CD14-positive monocyte (primary cell): ENCODE results near the gene IL31RA. TPM values are rescaled to one million over a fixed set of nuclear protein-coding genes. Genes with fewer than 3 reads are reported as not detected.

Experiments
- DNase-seq, 3 donors: peaks; one replicate each; pipeline ENCODE4 v3.0.0-alpha.2; 2011 to 2022
- H2AFZ ChIP-seq: 2 replicates; pipeline ENCODE4 v1.6.0; 2012; ENCODE audit warnings: mild to moderate bottlenecking, low read depth, low read length, inconsistent platforms; ENCODE audit not compliant: insufficient read depth, poor library complexity, severe bottlenecking
- H3K27ac ChIP-seq, 2 donors: 1 replicate in 1 of 2; 2 replicates in 1 of 2; pipeline ENCODE4 v1.5.1; 2012 to 2013; ENCODE audit warnings: low read length in 2 of 2, control low read depth in 1 of 2, inconsistent platforms in 1 of 2, low read depth in 1 of 2, mild to moderate bottlenecking in 1 of 2
- H3K27me3 ChIP-seq, 2 donors: one replicate each; pipeline versions ENCODE4 v1.6.0 to v1.6.1; 2011 to 2013; ENCODE audit warnings: low read length in 2 of 2; ENCODE audit not compliant: control insufficient read depth in 2 of 2, insufficient read depth in 2 of 2
- H3K36me3 ChIP-seq, 2 donors: replicated peaks in 1 of 2; 1 replicate in 1 of 2; 2 replicates in 1 of 2; pipeline versions ENCODE4 v1.5.1 to v1.6.1; 2012 to 2013; ENCODE audit warnings: low read length in 2 of 2, control low read depth in 1 of 2, inconsistent platforms in 1 of 2, mild to moderate bottlenecking in 1 of 2; ENCODE audit not compliant: insufficient read depth in 2 of 2, control insufficient read depth in 1 of 2
- H3K4me1 ChIP-seq, 2 donors: 1 replicate in 1 of 2; 2 replicates in 1 of 2; pipeline versions ENCODE4 v1.5.1 to v1.6.1; 2012 to 2013; ENCODE audit warnings: low read length in 2 of 2, control low read depth in 1 of 2, inconsistent platforms in 1 of 2, mild to moderate bottlenecking in 1 of 2, moderate library complexity in 1 of 2; ENCODE audit not compliant: insufficient read depth in 2 of 2, control insufficient read depth in 1 of 2
- H3K4me2 ChIP-seq: replicated peaks from 2 replicates; pipeline ENCODE3; 2012; ENCODE audit warnings: low read length, moderate library complexity, mild to moderate bottlenecking; ENCODE audit not compliant: poor library complexity, severe bottlenecking; ENCODE audit errors: extremely low read depth
- H3K4me3 ChIP-seq, 3 experiments: fragments of 200-600 bp in 1 of 3; sonication (generic) in 1 of 3; replicated peaks in 1 of 3; 1 replicate in 2 of 3; 2 replicates in 1 of 3; pipeline ENCODE4 v1.5.1; 2011 to 2013; ENCODE audit warnings: low read length in 3 of 3, mild to moderate bottlenecking in 3 of 3, control low read depth in 2 of 3, low read depth in 2 of 3, inconsistent platforms in 1 of 3, moderate library complexity in 1 of 3
- H3K79me2 ChIP-seq: 2 replicates; pipeline ENCODE4 v1.6.0; 2012; ENCODE audit warnings: mild to moderate bottlenecking, control low read depth, inconsistent platforms, low read length, moderate library complexity; ENCODE audit not compliant: insufficient read depth
- H3K9ac ChIP-seq: 2 replicates; pipeline ENCODE4 v1.6.0; 2017; ENCODE audit warnings: low read length, mild to moderate bottlenecking; ENCODE audit not compliant: insufficient read depth, poor library complexity, severe bottlenecking
- H3K9me3 ChIP-seq, 2 donors: replicated peaks in 1 of 2; 1 replicate in 1 of 2; 2 replicates in 1 of 2; pipeline versions ENCODE4 v1.5.1 to v1.6.1; 2012 to 2013; ENCODE audit warnings: low read length in 2 of 2, control low read depth in 1 of 2; ENCODE audit not compliant: control insufficient read depth in 1 of 2, insufficient read depth in 1 of 2
- H4K20me1 ChIP-seq: 2 replicates; pipeline ENCODE4 v1.6.0; 2012; ENCODE audit warnings: mild to moderate bottlenecking, low read length, control low read depth, moderate library complexity; ENCODE audit not compliant: insufficient read depth
- H3K27ac Mint-ChIP-seq, 7 donors: one replicate each; pipeline ENCODE4 v1.8.0; 2020; ENCODE audit warnings: mild to moderate bottlenecking in 7 of 7, mixed read lengths in 7 of 7, moderate library complexity in 6 of 7, inconsistent platforms in 2 of 7
- H3K27me3 Mint-ChIP-seq, 3 donors: one replicate each; pipeline ENCODE4 v1.8.0; 2021 to 2022; ENCODE audit warnings: low read depth in 3 of 3, mild to moderate bottlenecking in 3 of 3, mixed read lengths in 3 of 3, moderate library complexity in 3 of 3, inconsistent platforms in 1 of 3
- H3K36me3 Mint-ChIP-seq, 2 donors: one replicate each; pipeline ENCODE4 v1.8.0; 2020; ENCODE audit warnings: mixed read lengths in 2 of 2, inconsistent platforms in 1 of 2, mild to moderate bottlenecking in 1 of 2
- H3K4me1 Mint-ChIP-seq: one replicate; pipeline ENCODE4 v1.8.0; 2020; ENCODE audit warnings: mild to moderate bottlenecking, mixed read lengths
- H3K4me3 Mint-ChIP-seq, 2 donors: one replicate each; pipeline ENCODE4 v1.8.0; 2020; ENCODE audit warnings: mild to moderate bottlenecking in 2 of 2, mixed read lengths in 2 of 2, moderate library complexity in 1 of 2
- H3K9me3 Mint-ChIP-seq, 7 donors: one replicate each; pipeline ENCODE4 v1.8.0; 2020 to 2022; ENCODE audit warnings: mixed read lengths in 7 of 7, mild to moderate bottlenecking in 6 of 7, moderate library complexity in 6 of 7, inconsistent platforms in 2 of 7
- CTCF ChIP-seq: fragments of 200-600 bp; IDR thresholded peaks from one replicate; pipeline ENCODE4 v1.8.0; 2022; ENCODE audit warnings: antibody characterized with exemption, mild to moderate bottlenecking
- WGBS: methylation state at CpG from one replicate; pipeline ENCODE4 v1.1.5; 2013; ENCODE audit warnings: missing lambda C conversion rate; ENCODE audit not compliant: insufficient coverage; 5-methylcytosine and 5-hydroxymethylcytosine counted together
- intact Hi-C, 2 donors: fragments of 100-400 bp; cut with micrococcal nuclease; formaldehyde crosslinking; loops; one replicate each; pipeline versions ENCODE4 v1.15.0 to v1.15.1; 2023
- polyA plus RNA-seq, 3 donors: library from polyadenylated mRNA; depleted of rRNA in 1 of 3; unstranded in 2 of 3; stranded (reverse) in 1 of 3; fragments of 300-500 nt in 2 of 3; fragments of >200 nt in 1 of 3; fragmentation: Illumina TruSeq in 2 of 3; gene quantifications; 1 replicate in 2 of 3; 2 replicates in 1 of 3; pipeline ENCODE4 v1.2.3, GENCODE V29; 2012 to 2021

IL31RA gene
- polyA plus RNA-seq, 3 donors, result 0.52 to 1.8 (median 1.3) TPM

GRCh38 chr5:55894135-55894534 is 43.0 kb downstream of the IL31RA start:
- WGBS, result 62% methylated on average over 2 of the region's 3 CpGs
- Histone ChIP-seq H3K9me3 (no peaks in the 10 kb centered on the region), H3K4me1 (peaks cover 5 to 6% of the 10 kb centered on the region in 2 donors), H3K4me3 (no peak overlapping the region), H3K27me3 (no peaks in the 10 kb centered on the region), H3K9ac (no peak overlapping the region), H3K79me2 (no peaks in the 10 kb centered on the region), H3K36me3 (peaks cover 4 to 23% of the 10 kb centered on the region in 2 donors), H4K20me1 (no peaks in the 10 kb centered on the region), H3K4me2 (no peak overlapping the region), H2AFZ (no peak overlapping the region), H3K27ac (no peak overlapping the region)
- intact Hi-C loops, result no loop called here
- DNase-seq, result peak in 1 of 3 donors; percentile 20
- peaks cover 32 to 43% of the 10 kb centered on the region in 2 donors for H3K36me3 Mint-ChIP-seq
- no peak overlapping the region for H3K4me3 Mint-ChIP-seq
- H3K4me1 Mint-ChIP-seq, result peaks cover 12% of the 10 kb centered on the region
- peaks cover 0 to 2% (median 0%) of the 10 kb centered on the region in 3 donors for H3K27me3 Mint-ChIP-seq
- no peak for TF ChIP-seq CTCF
- H3K27ac Mint-ChIP-seq, result peak overlapping the region in 2 of 7 donors; percentile 32 to 46
- no peaks in the 10 kb centered on the region for H3K9me3 Mint-ChIP-seq

GRCh38 chr5:55895346-55895745 is 44.2 kb downstream of the IL31RA start:
- WGBS, result no CpG with 5 or more reads among the region's 3 CpGs
- no peak for DNase-seq
- Histone ChIP-seq H3K36me3 (peaks cover 3 to 18% of the 10 kb centered on the region in 2 donors), H3K4me2 (no peak overlapping the region), H3K9ac (no peak overlapping the region), H2AFZ (no peak overlapping the region), H3K4me3 (no peak overlapping the region), H3K27ac (no peak overlapping the region), H3K79me2 (no peaks in the 10 kb centered on the region), H3K4me1 (peaks cover 5 to 6% of the 10 kb centered on the region in 2 donors), H3K9me3 (no peaks in the 10 kb centered on the region), H3K27me3 (no peaks in the 10 kb centered on the region), H4K20me1 (no peaks in the 10 kb centered on the region)
- intact Hi-C loops, result no loop called here
- H3K4me3 Mint-ChIP-seq, result no peak overlapping the region
- H3K27ac Mint-ChIP-seq, result no peak overlapping the region
- TF ChIP-seq CTCF, result no peak
- peaks cover 0 to 2% (median 0%) of the 10 kb centered on the region in 3 donors for H3K27me3 Mint-ChIP-seq
- H3K4me1 Mint-ChIP-seq, result peaks cover 12% of the 10 kb centered on the region
- H3K9me3 Mint-ChIP-seq, result no peaks in the 10 kb centered on the region
- H3K36me3 Mint-ChIP-seq, result peaks cover 22 to 37% of the 10 kb centered on the region in 2 donors
